GM08714 (cell line): ENCODE results near the gene LSM14A.
"Not testable (repeated sequence)": the region's sequence is repeated elsewhere in the genome, so short reads cannot be mapped to it uniquely, and the experiment has no call there.

ENCODE experiments used
- H3K4me3 ChIP-seq: fragments of 200-500 bp; sonication (Bioruptor generic); 2 replicates; pipeline ENCODE4 v1.5.1; 2014; ENCODE audit warnings: mild to moderate bottlenecking, low read length, inconsistent platforms
- ZNF274 ChIP-seq: IDR thresholded peaks from 2 replicates; pipeline ENCODE4 v1.6.1; 2012; ENCODE audit warnings: mild to moderate bottlenecking, low read depth, low read length

LSM14A gene

DNA sequence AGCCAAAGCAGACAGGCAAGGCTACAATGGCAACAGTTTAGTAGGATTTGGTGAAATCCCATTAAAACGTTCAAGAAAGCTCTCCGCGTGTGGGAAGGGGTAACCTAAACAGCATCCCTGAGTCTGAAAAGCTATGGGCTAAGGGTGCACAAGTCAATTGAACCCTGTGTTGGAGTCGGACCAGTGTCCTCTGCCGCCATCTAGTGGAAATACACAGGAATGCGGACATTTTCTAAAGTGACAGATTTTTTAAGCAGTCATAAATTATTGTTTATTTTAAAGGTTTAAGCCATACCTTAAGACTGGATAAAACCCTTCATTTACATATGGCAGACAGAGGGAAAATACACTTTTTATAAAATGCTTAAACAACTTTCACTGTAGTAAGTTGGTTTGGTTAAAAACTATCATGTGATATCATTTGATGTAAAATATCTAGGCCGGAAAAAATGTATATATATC lies 26.5 kb upstream of the LSM14A start:
- TF ChIP-seq ZNF274, result no peak
- H3K4me3 ChIP-seq, result no peak overlapping the region

DNA sequence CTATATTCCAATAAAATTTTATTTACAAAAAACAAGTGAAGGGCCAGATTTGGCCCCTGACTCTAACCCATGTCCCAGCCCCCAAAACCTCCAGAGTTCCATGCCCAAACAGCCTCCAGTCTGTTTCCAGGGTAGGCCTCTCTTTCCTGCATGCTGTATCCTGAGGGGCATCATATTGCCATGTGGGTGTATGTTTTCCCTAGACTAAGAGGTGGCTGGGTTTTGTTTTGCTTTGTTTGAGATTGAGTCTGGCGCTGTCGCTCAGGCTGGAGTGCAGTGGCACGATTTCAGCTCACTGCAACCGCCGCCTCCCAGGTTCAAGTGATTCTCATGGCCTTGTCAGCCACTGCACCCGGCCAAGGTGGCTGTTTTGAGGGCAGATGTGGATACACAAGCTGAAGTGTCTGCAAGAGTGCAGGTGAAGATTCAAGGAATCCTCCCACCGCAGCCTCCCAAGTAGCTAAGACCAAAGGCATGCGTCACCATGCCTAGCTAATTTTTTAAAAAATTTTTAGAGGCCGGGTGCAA lies 23.6 kb upstream of the LSM14A start:
- no peak for TF ChIP-seq ZNF274
- no peak overlapping the region for H3K4me3 ChIP-seq

DNA sequence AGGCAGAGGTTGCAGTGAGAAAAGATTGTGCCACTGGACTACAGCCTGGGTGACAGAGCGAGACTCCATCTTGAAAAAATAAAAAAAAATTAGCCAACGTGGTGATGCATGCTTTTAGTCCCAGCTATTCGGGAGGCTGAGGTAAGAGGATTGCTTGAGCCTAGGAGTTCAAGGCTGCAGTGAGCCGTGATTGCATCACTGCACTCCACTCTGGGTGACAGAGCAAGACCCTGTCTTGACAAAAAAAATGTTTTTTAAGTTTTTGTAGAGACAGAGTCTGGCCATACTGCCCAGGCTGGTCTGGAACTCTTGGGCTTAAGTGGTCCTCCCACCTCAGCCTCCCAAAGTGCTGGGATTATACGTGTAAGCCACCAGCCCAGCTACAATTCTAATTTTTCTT lies 22.4 kb upstream of the LSM14A start:
- no peak overlapping the region for H3K4me3 ChIP-seq
- TF ChIP-seq ZNF274, result no peak

DNA sequence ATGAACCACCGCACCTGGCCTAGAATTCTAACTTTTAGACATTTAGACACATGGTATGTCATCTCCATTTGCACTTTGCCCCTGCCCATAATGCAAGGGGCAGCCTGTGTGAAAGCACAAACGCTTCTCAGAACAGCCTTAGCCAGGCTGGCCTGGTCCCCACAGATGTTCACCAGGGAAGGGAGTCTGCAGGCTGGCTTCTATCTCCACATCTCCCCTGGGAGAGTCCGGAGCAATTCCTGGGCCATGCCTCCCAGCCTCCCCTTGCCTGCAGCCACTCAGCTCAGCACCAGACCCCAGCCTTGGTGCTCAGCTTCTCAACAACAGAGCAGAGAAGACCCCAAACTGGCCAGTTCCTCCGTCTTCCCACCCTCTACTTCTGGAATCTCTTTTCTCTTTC lies 21.7 kb upstream of the LSM14A start:
- no peak for TF ChIP-seq ZNF274
- H3K4me3 ChIP-seq, result no peak overlapping the region

DNA sequence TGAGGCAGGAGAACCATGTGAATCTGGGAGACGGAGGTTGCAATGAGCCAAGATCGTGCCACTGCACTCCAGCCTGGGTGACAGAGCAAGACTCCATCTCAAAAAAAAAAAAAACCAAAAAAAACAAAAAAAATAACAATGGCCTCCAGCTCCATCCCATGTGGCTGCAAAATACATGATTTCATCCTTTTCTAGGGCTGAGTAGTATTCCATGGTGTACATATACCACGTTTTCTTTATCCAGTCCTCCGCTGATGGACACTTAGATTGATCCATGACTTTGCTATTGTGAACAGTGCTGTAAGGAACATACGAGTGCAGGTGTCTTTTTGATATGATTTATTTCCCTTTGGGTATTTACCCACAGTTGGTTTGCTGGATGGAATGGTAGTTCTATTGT lies 20.9 kb upstream of the LSM14A start:
- TF ChIP-seq ZNF274, result no peak
- H3K4me3 ChIP-seq, result no peak overlapping the region

DNA sequence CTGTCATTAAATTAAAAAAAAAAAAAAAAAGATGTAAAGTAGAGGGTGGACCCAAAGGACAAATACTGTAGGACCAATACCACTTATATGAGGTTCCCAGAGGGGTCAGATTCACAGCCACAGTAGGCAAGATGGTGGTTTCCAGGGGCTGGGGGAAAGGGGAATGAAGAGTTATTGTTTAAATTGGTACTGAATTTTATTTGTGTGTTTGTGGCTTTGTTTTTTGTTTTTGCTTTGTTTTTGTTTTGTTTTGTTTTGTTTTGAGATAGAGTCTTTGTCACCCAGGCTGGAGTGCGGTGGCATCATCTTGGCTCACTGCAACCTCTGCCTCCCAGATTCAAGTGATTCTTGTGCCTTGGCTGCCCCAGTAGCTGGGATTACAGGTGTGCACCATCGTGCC lies 17.9 kb upstream of the LSM14A start:
- H3K4me3 ChIP-seq, result no peak overlapping the region
- TF ChIP-seq ZNF274, result no peak

DNA sequence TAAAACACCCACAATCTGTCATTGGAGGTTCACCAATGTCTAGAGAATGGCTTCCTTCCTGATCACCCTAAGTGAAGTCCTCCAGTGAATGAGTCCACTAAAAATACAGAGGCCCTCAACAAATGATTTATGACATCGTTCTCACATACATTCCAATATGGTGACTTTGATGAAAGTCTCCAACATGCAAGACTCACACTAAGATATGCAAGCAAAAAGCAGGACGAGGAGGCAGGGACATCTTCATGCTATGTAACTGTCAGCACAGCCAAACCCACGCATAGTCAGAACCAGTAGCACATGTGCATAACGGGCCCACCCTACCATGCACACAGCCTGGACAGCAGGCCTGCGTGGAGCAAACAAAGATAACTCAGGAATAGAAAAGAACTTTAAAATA lies 16.6 kb upstream of the LSM14A start:
- no peak for TF ChIP-seq ZNF274
- H3K4me3 ChIP-seq, result no peak overlapping the region

DNA sequence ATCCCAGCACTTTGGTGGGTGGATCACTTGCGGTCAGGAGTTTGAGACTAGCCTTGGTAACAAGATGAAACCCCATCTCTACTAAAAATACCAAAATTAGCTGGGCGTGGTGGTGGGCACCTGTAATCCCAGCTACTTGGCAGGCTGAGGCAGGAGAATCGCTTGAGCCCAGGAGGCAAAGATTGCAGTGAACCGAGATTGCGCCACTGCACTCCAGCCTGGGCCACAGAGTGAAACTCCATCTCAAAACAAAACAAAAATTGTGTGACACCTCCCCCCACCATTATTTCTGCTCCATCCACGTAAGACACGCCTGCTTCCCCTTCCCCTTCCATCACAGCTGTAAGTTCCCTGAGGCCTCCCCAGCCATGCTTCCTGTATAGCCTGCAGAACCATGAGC lies 13.3 kb upstream of the LSM14A start:
- H3K4me3 ChIP-seq, result not testable (repeated sequence)

DNA sequence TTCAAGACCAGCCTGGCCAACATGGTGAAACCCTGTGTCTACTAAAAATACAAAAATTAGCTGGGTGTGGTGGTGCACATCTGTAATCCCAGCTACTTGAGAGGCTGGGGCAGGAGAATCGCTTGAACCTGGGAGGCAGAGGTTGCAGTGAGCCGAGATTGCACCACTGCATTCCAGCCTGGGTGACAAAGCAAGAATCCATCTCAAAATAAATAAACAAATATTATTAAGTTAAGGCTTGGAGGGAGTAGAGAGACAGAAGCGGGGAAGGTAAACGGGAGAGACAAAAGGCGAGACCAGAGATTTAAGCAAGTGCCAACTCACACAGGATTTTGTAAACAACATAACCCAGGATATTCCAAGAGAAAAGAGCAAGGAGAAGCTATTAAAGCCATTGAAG lies 12.8 kb upstream of the LSM14A start:
- H3K4me3 ChIP-seq, result not testable (repeated sequence)

DNA sequence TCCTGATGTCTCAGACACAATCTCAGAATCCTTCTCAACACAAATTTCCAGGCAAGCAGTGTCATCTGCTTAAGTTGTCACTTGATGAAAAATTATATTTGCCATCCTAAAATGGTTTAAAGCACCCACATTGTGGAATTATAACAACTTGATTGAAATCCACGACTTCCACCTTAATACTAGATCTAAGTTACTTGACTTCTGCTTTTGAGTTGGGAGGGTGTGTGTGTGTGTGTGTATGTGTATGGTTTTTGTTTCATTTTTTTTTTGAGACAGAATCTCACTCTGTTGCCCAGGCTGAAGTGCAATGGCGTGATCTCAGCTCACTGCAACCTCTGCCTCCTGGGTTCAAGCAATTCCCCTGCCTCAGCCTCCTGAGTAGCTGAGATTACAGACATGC lies 10.4 kb upstream of the LSM14A start:
- not testable (repeated sequence) for H3K4me3 ChIP-seq

DNA sequence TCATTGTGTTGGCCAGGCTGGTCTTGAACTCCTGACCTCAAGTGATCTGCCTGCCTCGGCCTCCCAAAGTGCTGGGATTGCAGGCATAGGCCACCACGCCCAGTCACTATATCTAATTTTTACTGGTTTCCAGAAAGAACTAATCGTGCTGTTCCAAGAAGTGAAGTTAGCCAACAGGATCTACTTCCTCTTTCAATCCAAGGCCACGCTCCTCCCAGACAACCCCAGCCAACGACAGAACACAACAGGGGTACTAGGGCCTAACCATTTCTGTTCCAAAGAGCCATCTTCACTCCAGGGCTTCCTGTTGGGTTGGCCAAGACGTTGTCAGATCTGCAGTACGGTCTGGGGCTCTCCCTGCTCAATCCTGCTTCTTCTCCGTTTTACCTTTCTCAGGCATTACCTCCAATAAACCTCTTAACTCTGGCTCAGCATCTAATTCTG lies 7.0 kb upstream of the LSM14A start:
- H3K4me3 ChIP-seq, result no peak overlapping the region
- no peak for TF ChIP-seq ZNF274

DNA sequence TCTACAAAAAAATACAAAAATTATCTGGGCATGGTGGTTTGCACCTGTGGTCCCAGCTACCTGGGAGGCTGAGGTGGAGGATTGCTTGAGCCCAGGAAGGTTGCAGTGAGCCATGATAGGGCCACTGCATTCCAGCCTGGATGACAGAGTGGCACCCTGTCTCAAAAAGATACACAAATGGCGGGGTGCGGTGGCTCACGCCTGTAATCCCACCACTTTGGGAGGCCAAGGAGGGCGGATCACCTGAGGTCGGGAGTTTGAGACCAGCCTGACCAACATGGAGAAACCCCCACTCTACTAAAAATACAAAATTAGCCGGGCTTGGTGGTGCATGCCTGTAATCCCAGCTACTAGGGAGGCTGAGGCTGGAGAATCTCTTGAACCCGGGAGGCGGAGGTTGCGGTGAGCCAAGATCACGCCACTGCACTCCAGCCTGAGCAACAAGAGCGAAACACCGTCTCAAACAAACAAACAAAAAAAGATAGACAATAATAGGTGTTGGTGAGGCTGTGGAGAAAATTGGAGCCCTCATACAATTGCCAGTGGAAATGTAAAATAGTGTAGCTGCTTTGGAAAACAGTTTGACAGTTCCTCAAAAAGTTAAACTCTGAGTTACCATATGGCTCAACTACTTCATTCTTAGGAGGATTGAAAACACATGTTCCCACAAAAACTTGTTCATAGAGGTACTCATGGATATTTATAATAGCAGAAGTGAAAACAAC lies 2.7 kb upstream of the LSM14A start:
- not testable (repeated sequence) for H3K4me3 ChIP-seq

DNA sequence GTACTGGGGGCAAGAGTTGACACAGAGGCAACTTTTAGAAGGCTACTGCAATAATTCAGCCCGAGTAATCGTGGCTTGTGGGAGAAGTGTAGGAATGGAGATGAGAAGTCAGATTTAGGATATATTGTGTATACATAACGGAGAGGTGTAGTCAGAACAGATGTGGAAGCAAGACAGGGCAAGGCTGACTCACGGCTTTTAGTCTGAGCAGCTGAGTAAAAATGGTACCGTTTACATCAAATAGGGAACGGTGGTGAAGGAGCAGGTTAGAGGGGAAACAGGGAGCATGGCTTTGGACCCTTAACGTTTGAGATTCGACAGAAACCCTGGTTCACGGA lies 796 bp upstream of the LSM14A start:
- TF ChIP-seq ZNF274, result no peak

DNA sequence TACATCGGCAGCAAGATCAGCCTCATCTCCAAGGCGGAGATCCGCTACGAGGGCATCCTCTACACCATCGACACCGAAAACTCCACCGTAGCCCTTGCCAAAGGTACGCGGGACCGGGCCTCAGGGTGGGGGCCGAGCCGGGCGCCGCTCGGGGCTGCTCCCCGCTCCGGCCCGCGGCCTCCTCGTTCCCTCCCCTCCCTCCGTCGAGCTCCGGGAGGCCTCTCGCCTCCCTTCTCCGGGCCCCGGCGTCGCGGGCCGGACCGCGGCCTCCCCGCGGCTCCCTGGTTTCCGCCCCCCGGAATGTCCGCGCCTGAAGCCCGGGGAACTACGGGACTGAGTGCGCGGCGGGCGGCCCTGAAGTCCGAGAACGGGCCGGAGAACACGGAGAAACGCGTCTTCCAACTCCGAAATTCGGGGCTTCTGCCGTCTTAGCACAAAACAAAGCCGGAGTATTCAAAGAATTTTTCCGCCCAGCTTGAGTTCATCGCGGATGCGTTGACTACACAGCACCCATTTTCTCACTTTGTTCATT lies 423 bp downstream of the LSM14A start:
- TF ChIP-seq ZNF274, result no peak
- H3K4me3 ChIP-seq, result peak overlapping the region; percentile 91

More for the DNA sequence above, 796 bp upstream of the LSM14A start:
- H3K4me3 ChIP-seq, result peak overlapping the region; percentile 91

DNA sequence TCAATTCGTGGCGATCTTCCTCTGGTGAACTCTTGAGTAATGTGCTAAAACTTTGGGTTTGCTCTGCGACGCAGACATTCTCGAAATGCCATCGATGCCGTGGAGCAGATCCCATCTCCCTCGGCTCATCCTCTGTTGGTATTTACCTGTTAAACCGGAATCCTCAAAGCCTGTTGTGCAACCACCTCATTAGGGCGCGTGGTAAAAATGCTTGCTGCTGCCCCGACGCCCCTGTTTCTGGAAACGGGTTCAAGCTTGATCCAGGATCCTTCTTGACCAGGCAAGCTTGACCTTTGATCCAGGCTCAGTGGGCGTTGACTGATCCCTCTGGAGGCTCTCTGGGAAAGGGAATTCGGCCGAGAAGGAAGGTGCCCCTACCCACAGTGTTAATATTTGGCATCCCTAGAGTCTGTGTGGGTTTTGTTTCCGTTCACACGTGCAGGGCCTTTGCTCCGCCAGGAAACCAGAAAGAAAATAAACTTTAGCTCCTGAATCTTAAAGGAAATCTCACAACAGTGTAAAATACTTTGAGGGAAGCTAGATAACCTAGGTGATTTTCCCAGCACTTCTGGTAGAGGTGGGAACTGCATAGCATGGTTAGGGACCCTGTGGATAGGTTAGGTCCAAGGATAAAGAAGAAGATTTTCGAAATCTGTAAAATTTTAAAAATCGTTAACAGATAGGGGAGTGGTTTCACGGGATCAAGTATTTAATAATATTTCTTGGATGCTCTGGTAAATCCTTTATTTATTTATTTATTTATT lies 1.1 kb downstream of the LSM14A start:
- peak overlapping the region; percentile 91 for H3K4me3 ChIP-seq
- TF ChIP-seq ZNF274, result no peak

DNA sequence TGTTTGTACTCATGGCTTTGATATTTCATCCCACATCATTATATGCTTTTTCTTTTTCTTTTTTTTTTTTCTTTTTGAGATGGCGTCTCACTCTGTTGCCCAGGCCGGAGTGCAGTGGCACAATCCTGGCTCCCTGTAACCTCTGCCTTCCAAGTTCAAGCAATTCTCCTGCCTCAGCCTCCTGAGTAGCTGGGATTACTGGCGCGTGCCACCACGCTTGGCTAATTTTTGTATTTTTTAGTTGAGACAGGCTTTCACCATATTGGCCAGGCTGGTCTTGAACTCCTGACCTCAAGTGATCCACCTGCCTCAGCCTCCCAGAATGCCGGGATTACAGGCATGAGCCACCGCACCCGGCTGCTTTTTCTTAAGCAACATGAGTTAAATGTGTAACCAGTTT lies 2.9 kb downstream of the LSM14A start:
- H3K4me3 ChIP-seq, result not testable (repeated sequence)
